HG03196 (cell line): ENCODE measurements around the gene RFXANK.
"Not testable (repeated sequence)": the region's sequence is repeated elsewhere in the genome, so short reads cannot be mapped to it uniquely, and the experiment has no call there.

ENCODE experiments used
- ATAC-seq: cut with Tn5 transposase; IDR thresholded peaks from one replicate; pipeline ENCODE4 v1.9.1; 2021; ENCODE audit not compliant: unreplicated experiment

Gene RFXANK

DNA sequence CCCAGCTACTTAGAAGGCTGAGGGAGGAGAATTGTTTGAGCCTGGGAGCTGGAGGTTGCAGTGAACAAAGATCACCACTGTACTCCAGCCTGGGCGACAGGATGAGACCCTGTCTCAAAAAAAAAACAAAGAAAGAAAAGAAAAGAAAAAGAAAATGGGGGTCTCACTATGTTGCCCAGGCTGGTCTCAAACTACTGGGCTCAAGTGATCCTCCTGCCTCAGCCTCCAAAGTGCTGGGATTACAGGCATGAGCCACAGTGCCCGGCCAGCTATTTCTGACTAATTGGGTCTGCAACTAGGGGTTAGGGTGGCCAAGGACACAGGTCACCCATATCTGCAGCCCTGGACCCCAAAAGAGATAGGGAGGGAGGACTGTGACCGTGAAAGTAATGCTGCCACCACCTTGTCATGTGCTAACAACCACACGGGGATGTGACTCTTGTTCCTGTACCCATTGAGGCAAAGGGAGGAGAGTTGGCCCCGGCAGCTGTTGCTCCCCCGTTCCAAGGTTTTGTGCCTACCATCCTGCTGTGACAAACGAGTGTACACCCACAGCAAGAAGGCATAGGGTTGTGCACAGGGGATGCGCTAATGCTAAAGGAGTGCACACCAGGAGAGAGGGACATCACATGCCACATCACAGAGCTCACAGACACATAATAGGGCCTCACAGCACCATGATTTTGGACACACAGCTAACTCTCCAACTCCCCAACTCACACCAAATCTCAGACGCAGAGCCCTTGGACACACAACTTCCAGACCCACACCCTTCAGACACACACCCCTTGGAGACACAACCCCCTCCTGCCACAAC, 22.6 kb upstream of the RFXANK start:
- ATAC-seq, result peak; percentile 17

DNA sequence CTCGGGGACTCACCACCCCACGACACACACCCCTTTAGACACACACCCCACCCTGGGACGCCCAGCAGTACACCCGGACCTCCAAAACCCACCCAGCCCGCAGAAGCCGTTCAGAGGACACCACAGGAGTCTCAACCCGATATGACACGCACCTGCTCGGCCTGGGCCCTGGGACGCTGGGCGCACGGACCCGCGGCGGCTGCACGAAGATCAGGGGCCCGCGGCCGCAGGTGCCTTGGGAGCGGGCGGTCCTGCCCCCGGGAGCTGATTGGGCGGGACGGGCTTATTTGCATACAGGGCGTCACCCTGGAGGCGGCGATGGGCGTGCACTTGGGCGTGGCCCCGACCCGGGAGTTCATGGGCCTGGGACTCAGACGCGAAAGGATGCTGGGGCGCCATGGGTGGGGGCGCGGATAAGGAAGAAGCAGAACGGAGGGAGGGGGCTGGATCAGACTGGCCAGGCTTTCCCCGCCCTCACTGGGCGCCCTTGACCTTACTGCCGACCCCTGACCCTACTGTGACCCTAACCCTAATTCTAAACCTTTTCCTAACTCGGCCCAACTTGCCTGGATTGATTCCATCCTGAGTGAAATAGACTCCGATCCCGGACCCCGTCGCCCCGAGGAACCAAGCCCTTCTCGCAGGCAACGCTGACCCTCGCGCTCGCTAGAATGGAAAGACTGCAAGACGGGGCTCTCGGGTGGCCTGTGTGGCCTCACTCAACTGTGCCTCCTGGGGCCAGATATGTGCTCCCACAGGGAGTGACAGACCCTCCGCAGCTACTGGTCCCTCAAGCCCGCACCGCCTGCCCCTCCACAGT, 21.8 kb upstream of the RFXANK start, which contains the start of gene MEF2B:
Gene MEF2B, minus strand, starts transcription at position 211 of the 820 bp plus-strand sequence. CDS start 19,528 bp downstream, outside the sequence.
- ATAC-seq, result peak; percentile 72

DNA sequence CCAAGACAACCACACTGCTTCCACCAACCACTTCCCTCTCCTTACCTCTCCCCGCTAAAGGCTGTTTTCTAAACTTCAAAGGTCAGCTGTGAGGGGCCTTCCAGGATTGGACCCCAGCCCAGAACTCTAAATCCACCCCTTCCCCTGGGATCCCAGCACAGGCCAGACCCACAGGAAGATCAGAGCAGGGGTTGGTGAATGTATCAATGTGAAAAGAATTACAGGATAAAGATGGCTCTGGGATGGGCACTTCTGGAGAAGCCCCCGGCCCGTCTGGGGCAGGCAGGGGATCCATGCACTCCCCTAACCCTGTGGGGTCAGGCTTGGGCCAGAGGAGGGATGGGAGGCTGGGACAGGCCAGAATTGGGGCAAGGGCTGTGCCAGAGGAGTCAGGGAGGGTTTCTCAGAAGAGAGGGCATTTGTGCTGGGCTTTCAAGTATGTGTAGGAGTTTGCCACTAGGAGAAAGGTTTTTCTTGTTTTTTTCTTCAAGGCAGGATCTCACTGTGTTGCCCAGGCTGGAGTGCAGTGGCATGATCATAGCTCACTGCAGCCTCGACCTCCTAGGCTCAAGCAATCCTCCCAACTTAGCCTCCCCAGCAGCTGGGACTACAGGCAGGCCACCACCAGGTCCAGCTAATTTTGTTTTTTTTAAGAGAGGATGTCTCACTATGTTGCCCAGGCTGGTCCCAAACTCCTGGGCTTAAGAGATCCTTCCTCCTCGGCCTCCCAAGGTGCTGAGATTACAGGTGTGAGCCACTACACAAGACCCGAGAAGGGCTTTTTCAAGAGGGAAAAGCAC, 21.0 kb upstream of the RFXANK start:
- no peak for ATAC-seq

DNA sequence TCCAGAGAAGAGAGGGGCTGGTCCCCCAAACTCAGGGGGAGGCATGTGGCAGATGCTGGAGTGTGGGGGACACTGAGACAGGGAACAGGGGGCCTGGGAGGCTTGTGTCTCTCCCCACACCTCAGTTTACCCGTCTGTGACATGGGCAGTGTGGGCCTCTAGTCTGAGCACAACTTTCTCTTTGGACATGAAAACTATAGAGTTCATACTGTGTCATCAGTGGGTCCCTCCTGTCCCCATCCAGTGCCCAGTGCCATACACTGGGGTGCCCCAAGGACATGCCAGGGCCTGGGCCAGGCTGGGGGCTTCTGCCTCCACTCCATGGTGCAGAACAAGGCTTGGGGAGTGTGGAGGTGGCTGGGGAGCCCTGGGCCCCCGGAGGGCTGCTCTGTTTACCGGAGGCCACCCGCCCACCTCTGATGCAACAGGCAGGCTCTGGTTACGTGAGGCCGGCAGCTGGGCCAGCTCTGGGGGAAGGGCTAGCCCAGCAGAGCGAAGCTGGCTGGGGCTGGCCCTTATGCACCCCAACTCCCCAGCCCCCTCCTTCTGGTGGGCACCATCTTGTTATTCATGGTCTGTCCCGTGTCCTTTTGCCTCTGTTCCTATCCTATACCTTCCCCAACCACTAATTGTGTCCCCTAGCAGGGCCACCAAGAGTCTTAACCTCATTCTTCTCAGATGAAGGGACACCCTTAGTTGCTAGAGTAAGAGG, 20.1 kb upstream of the RFXANK start:
- no peak for ATAC-seq

DNA sequence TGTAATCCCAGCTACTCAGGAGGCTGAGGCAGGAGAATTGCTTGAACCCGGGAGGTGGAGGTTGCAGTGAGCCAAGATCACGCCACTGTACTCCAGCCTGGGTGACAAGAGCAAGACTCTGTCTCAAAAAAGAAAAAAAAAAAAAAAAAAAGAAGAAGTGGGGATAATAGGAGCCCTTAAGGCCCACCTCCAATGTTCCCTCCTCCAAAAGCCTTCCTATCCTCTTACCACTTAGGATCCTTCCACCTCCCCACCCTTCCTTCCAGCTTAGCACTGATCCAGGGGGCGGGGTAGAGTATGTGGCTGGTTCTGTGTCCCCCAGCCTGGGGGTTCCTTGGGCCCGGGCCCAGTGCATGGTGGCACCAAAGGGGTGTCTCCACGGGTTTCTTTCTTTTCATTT, 18.8 kb upstream of the RFXANK start:
- not testable (repeated sequence) for ATAC-seq

DNA sequence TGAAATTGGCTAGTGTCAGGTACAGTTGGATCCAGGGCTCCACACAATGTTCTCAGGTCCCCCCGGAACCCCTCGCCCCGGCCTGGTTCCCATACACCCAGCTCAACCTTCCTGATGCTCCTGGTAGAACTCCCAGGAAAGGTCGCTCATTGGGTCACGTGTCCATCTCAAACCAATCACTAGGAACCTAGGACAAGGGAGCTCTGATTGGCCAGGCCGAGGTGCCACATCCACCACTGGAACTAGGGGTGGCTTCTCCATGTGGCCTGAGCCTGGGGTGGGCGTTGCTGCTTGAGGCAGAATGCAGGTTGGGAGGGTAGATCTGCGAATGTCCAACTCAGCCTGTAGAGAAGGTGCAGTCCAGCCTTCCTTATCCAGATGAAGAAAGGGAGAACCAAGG, 15.1 kb upstream of the RFXANK start:
- no peak for ATAC-seq

DNA sequence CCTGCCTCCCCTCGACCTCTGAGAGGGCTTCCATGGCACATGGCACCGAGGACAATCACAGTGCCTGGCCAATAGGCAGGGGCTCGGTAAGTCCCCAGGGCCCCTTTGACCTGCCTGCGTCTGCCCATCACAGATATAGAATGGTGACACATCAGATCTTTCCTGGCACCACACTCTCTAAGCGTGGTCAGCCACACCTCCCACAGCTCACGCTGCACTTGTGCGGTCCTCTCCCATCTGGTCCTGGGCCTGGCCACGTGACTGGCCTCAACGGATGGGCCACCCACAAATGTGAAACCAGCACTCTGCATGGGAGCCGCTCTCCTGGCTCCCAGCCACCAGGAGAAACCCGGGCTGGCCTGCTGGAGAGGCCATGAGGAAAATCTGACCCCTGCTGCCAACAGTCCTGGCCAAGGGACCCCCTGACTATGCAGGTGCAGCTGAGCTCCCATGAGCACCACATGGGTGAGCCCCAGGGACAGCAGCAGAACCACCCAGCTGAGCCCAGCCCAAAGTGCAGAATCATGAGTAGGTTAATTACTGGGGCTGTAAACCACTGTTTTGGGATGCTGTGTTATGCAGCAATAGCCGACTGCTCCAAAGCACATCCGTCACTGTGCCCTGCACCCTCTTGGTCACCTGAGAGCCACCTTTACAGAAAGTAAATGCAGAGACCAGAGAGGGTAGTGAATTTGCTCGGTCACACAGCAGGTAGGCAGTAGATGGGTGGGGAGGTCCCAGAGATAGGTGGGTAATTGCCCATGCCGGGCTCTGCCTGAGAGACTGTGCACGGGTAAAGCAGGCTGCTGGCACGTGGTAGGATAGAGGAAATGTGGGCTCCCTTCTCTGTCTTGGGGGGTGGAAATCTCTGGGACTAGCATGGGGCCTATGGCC, 12.3 kb upstream of the RFXANK start:
- no peak for ATAC-seq

GRCh38 chr19:19181488-19181998, 10.5 kb upstream of the RFXANK start:
- ATAC-seq, result no peak

- no peak for ATAC-seq
These were observed 6.0 kb upstream of the RFXANK start for GRCh38 chr19:19185853-19186740.

- ATAC-seq, result no peak
These were observed 5.3 kb upstream of the RFXANK start for GRCh38 chr19:19186742-19187141.

GRCh38 chr19:19191768-19192077, 335 bp upstream of the RFXANK start:
- no peak for ATAC-seq

DNA sequence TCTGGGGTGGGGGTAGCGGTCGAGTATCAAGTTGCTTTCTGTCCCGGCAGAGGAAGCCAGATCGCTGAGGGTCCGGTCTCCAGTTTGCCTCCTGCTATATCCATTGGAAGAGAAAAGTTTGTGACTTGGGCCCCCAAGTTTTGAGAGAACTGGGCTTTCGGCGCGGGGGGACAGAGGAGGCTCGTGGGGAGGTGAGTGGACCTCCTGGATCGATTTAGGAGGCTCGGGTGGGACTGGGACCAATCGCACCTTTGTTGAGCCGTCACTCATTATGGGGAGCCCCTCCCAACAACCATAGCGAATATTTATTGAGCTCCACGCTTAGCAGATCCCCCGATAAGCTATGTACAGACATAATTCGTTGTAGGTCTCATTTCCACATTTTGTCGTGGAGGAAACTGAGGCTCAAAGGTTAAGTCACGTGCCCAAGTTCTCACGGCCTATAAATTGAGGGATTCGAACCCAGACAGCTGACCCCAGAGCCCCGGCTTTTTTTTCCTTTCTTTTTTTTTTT, 909 bp downstream of the RFXANK start:
- ATAC-seq, result no peak

GRCh38 chr19:19193926-19194325, 1.9 kb downstream of the RFXANK start:
- no peak for ATAC-seq

GRCh38 chr19:19201697-19202630, 9.9 kb downstream of the RFXANK start:
- no peak for ATAC-seq

DNA sequence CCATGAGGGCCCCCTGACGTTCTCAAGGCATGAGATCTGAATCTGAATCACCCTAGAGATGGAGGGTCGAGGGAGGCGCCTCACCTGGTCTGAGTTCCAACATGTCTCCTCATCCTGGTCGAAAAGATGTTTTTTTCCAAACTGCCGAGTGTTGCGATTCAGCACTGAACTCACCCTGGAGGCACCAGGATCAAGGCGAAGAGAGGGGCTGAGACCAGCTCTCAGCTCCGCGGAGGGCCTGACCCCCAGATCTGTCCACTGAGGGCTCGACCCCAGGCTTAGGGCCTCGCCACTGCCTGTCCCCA, 10.6 kb downstream of the RFXANK start:
- peak; percentile 5 for ATAC-seq

- ATAC-seq, result peak; percentile 61
These were observed 11.2 kb downstream of the RFXANK start, which contains the start of gene NR2C2AP for GRCh38 chr19:19203012-19203856. NR2C2AP (minus strand) TSS chr19:19203414; CDS start chr19:19203060, 354 bp downstream.
